NCI-H2227 (cell line): Measurements from ENCODE around the gene EML1.

Source experiments
- DNase-seq: peaks from one replicate; lab custom pipeline; 2025; ENCODE audit not compliant: unreplicated experiment; lab: John Stamatoyannopoulos, UW

Gene EML1, protein sequence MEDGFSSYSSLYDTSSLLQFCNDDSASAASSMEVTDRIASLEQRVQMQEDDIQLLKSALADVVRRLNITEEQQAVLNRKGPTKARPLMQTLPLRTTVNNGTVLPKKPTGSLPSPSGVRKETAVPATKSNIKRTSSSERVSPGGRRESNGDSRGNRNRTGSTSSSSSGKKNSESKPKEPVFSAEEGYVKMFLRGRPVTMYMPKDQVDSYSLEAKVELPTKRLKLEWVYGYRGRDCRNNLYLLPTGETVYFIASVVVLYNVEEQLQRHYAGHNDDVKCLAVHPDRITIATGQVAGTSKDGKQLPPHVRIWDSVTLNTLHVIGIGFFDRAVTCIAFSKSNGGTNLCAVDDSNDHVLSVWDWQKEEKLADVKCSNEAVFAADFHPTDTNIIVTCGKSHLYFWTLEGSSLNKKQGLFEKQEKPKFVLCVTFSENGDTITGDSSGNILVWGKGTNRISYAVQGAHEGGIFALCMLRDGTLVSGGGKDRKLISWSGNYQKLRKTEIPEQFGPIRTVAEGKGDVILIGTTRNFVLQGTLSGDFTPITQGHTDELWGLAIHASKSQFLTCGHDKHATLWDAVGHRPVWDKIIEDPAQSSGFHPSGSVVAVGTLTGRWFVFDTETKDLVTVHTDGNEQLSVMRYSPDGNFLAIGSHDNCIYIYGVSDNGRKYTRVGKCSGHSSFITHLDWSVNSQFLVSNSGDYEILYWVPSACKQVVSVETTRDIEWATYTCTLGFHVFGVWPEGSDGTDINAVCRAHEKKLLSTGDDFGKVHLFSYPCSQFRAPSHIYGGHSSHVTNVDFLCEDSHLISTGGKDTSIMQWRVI

DNA sequence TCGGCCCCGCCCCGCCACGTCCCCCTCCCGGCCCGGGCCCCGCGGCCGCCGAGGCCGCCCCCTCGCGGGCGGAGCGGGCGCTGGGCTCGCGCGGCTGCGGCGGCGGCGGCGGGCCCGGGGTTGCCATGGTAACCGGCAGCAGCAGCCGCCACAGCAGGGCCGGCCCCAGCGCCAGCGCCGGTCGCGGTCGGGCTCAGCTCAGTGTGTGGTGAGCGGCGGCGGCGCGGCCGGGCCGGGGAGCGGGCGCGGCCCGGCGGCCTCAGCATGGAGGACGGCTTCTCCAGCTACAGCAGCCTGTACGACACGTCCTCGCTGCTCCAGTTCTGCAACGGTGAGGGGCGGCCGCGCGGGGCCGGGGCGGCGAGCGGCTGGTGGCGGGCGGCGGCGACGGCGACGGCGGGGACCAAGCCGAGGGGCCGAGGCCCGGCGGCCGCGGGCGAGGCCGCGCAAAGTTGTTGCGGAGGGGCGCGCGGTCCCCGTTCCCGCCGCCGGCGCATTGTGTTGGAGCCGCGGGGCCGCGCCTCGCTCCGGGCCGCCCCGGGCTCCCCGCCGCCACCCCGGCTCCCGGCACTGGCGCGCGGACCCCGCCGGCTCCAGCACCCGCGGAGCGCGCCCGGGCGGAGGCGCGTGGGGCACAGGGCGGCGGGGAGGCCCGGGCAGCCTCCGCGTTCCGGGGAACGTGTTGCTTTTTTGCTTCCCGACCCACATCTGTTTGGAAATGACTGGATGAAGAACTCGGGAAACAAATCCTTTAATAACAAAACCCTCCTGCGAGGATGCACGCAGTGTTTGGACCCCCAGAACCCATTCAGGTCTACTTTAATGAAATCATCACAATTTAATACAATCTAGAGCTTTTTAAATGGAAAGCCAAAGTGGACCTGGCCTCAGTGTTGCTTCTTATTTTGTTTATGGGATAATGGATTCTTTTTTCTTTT, at the start of gene EML1:
TSS of gene EML1 (plus strand) at position 201 of the 938 bp plus-strand sequence. CDS start at position 265, 64 bp downstream.
- DNase-seq: peak; percentile 90

DNA sequence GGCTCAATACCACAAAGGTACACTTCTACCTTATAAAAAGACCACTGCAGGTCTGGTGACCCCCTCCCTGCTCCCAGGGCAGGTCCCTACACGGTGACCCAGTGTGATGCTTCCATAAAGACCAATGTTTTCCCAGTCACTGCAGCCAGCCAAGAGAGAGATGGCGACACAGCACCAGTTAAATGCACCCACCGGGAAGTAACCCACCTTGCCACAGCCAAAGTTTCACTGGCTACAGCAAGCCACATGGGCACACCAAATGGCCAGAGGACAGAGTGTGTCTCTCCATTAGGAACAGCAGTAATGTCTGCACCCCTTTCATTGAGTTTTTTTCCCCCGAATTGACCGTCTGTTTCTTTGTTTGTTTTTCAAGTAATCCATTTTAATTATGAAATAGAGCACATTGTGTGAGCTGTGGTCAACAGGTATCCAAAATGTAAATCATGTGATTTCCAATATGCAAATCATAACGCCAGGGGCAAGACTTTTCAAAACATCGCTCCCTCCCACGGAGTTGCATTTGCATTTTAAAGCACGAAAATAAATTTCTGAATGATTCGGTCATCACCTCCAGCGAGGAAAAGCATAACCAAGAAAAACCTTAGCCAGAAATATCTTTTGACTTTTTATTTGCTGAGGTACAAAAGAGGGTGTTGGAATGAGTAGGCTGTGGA, 48.9 kb upstream of the EML1 start:
- DNase-seq: no peak

DNA sequence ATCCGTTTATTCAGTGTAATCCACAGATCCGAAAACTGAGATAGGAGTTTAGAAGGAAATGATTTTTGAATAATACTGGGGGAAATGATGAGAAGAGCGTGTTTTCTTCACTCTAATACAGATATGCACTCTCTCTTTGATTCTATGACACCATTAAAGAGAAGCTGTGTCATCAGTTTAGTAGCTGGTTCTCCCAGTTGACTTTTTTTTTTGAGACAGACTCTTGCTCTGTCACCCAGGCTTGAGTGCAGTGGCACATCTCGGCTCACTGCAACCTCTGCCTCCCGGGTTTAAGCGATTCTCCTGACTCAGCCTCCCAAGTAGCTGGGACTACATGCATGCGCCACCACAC, 48.4 kb upstream of the EML1 start:
- no peak for DNase-seq

DNA sequence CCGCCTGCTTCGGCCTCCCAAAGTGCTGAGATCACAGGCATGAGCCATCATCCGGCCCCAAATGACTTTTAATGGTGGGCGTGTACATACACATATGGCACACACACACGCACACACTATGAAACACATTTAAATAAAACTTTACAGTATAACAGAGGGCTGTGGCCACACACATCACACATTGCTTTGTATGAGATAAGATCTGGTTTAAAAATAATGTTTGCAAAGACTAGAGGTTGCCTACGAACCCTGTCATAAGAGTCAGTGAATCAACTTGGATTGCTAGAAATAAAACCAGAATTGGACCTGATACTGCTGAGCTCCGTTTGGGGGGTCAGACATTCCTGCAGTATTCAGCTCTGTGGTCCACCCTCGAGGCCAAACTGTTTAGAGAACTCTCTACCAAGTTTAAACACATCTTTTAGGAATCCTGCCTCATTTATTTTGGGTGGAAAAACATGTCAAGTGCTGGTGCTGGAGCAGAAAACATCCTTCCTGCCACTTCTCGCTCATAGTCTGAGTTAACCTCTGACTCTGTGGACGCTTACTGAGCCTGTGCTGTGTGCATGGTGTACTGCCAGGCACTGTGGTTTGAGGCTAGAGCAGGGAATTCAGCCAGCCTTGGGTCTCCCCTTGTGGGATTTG, 47.8 kb upstream of the EML1 start:
- DNase-seq: no peak

DNA sequence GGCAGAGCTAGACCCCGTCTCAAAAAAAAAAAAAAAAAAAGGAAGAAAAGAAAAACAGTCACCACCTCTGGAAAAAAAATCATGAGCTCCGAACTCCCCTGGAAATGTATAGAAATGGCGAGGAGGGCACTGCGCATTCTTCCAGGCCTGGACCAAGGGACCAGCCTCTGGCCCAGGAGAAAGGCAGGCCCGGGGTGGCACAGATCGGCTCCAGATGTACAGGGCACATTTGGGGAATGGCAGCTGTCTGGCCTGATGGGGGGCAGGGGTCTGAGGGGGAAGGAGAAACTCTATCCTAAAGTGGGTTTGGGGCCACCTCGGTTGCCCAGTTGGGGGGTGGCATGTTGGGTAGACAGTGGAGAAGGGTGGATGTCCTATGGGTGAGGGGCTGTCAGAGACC, 46.0 kb upstream of the EML1 start:
- DNase-seq: no peak

DNA sequence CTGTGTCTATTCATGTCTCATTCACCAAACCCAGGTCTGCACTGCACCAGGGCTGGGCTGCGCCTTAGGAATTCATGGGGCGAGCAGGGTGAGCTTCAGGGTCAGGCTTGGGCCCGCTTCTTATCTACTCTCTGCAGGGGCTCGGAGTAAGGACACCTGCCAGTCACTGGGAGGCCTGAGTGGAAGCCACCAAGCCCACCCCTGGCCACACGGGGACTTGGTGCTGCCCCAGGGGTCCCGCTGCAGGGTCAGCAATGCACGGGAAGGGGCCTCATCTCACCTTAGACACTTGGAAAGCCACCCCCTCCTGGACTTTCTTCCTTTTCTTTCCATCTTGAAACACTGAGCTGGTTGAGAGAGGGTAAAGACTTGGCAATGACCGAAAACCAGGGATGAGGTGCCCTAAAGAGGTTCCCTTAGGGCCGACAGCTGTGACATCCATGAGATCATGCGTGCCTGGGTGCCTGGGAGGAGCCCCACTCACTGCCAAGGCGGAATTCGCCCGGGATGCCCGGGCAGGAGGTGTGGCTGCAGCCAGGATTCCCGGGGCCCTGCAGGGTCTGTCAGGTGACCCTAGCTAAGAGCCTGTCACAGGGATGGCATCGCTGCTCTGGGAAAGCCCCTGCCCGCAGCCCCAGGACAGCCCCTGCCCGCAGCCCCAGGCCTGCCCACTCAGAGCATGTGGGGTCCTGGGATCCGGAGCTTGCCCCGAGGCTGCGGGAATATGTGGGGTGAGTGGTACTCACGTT, 45.5 kb upstream of the EML1 start:
- DNase-seq: no peak

DNA sequence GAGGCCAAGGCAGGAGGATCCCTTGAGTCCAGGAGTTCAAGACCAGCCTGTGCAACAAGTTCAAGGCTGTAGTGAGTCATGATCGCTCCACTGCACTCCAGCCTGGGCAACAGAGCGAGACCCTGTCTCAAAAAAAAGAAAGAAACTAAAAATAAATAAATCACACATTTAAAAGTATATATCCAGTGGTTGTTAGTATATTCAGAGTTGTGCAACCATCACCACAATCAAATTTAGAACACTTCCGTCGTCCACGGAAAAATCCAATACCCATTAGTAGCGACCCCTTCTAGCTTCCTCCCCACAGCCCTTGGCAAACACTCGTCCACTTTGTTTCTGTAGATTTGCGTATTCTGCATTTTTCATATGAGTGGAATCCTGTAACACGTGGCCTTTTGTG, 44.7 kb upstream of the EML1 start:
- DNase-seq: no peak

DNA sequence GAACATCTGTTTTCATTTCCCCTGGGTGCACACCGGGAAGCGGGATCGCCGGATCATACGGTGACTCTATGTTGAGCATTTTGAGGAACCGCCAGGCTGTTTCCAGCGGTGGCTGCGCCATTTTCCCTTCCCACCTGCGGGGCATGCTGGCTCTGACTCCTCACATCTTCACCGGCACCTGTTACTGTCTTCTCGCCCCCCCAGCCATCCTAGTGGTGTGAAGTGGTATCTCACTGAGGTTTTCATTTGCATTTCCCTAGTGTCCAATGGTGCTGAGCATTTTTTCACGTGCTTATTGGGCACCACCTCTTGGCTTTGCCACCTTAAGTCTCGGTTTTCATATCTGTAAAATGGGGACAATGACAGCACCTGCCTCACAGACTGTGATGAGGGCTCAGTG, 44.1 kb upstream of the EML1 start:
- no peak for DNase-seq

DNA sequence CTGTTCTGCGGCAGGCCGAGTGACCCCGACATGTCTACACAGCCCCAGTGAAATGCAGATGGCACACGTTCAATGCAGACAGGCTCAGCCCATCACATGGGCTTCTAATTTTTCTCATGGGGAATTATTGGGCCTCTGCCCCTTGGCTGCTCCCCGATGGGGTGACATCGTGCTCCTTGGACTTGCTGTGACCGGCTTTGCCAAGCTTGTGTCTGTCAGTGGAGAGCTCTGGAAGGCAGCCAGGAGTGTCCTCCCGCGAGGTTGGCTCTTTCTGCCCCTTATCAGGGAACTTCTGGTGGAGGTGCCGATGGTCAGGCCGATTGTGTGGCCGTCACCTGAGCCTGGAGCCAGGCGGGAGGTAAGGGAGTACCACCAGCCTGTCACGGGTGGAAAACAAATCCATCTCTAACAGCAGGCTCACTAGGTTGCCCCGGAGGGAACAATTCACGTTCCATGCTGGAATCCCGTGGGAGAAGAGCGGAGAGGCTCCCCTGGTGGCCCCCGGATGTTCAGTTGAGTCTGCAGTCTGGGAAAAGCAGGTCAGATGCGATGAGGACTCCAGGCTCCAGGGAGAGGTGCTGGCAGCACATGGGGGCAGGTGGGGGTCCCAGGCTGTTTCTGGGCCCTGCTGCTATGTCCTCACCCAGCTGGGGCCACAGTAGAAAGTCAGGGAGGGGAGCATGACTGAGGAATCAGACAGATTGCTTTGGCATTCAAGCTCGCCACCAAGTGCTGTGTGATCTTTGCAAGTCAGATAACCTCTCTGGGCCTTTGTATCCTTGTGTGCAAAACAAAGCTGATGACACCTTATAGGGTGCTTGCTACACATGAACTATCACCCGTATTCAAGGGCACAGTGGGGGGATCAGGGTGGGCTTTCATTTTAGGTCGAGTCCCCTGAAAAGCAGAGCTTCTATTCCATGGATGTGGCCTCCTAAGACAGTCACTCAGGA, 43.2 kb upstream of the EML1 start:
- no peak for DNase-seq

DNA sequence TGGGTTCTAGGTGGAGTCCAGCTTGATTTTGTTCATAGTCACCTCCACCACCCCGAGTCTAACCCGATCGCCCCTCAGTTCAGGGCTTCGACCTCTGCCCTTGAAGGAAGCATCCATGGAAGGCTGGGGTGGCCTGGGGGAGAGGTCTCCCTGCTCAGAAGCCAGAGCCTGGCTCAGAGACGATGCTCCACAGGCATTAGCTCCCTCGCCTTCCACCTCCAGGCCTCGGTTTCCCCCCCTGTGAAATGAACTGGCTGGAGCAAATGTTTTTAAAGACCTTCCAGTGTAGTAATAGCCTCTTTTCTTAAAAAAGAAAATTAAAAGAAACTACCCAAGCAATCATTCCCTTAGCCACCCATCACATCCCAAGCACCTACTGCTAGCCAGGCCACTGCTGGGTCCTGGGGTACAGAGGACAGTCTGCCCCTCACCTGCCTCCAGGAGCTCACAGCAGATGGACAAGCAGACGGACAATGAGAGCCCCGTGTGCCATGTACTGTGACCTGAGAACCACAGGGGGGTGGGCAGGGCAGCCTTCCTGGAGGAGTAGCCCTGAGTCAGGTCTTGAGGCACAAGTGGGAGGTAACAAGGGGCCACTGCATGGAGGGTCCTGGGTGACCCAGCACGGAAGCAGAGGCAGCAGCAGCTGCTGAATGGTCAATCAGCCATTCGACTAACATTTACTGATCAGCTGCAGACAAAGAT, 42.3 kb upstream of the EML1 start:
- DNase-seq: no peak

DNA sequence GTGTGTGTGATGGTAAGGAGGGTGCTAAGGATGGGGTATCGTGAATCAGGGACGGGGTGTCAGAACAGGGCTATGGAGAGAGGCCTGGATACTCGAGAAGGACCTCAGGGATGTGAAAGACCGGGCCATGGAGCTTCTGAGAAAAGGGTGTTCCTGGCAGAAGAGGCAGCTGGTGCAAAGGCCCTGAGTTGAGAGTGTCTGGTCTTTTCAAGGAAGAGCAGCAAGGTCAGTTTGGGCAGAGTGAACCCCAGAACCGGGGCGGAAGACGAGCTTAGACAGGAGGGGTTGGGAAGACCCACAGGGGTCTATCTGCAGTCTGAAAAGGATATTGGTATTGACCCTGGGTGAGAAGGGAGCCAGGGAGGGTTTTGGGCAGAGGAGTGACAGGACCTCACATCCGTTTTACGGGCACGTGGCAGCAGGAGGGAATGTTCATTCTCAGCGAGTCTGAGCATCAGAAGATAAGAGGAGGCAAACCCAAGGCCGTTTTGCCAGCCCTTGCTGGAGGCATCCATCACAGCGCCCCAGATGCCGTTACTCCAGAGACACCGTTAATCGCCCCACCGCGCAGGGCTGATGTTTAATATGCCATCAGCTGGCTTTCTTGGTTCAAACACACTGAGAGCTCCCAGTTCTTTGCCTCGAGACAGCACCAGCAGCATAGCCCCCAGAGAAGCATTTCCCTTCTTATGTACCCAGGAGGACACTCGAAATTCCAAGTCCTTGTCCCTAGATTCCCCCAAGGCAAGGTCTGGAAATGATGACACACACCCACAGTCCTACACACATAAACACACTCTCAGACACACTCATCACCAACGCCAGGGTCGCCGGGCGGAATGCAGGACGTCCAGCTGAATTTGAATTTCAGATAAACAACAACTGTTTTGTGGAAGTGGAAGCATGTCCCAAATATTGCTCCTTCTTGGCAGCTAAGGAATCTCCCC, 41.4 kb upstream of the EML1 start:
- no peak for DNase-seq

DNA sequence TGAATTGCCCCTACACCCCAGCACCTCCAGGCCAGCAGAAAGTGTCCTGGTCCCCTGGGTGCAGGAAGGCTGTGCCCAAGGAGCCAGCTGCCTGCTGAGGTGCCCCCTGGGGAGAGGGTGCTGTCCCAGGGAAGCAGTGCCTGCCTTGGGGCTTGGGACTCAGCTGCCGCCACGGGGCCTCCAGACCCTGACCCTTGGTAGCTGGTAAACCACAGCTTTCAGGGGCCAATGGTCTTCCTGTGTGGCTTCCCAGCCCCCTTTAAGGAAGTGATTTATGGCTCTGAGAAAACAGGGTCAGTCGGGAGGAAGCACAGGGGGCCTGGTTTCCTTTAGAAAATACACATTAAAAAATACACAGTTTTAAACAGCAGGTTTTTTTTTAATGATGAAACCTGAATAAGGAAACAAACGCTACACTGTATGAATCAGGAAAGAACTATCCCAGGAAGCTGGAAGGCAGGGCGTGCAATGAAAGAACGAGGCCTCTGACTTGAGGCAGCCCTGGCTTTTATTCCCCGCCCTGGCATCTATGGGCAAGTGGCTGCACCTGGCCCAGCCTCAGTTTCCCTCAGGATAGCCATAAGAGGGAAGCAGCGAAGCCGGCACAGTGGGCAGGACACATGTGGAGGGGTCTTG, 40.6 kb upstream of the EML1 start:
- DNase-seq: no peak

DNA sequence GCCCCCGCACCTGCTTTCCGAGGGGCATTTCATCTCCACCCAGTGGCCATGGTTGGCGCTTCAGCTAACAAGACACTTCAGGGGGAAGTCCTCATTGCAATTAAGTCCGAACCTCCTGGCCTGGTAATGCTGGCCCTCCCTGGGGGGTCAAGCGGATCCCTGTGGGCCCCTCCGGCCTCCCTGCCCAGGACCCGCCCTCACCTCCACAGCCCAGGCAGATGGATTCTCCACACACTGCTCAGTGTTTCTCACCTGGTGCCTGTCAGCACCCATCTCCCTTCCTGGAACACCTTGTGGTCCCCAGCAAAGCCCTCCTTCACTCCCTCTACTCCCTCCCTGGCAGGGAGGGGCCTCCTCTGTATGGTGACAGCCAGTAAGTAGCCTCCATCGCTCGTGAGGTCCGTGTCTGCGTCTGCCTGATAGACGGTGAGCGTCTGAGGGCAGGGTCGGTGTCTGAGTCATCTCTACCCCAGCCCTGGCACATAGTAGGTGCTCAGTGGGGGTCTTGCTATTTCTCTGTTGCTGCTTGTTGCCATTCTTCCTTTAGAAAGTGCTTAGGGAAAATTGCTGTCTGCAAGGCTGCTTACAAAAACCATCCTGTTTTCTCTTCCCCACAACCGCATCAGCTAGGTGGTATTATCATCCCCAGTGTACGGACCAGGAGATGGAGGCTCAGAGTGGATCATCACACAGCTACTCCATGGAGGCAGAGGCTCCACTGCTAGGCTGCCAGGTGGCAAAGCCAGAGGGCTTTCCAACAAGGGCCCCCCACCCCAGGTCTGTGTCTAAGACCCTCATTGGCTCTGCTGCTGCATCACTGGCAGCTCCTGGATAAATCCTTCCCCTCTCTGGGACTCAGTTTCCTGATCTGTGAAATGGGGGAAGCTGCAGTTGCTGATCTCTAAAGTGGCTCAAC, 39.7 kb upstream of the EML1 start:
- DNase-seq: no peak

DNA sequence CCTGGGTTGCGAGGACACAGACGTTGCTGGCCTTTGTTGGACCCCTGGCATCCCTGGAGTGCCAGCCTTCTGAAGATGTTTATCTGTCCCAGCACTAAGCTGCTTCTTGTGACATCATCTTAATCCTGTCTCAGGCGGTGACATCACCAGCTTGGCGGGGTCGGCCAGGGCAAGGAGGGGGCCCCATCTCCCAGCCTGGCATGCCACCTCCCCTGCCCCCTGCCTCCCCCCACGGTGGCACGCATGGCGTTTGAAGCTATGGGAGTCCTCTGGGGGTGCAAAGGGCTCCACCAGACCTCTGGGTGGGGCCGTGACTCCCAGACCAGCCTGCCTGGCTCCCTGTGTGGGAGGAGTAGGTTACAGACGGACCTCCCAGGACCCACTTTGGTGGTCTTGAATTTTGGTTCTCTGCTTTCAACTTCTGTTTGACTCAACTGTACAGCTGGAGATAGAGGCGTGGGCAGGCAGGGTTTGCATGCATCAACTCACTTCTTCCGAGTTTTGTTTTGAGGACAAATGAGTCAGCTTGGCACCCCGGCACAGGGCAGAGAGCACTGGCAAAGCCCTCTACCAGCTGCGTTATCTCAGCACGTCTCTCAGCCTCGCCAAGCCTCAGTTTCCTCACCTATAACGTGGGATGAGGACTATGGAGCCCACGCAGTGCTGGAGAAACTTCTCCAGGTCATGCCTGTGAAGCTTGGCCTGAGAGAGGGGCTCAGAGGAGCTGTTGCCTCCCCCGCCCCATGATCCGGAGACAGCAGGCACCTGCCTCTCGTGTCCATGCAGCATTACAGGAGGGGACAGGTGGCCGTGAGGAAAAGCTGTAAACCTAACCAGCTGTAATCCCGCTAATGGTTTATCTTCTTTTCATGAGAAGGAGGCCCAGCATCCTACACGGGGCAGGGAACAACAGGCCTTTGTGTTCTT, 38.8 kb upstream of the EML1 start:
- DNase-seq: no peak
